ENCODE data around the gene ZBTB37.
A peak's percentile ranks its signal among the peaks of the same experiment; 100 is the strongest.
"Not testable (repeated sequence)": the region's sequence is repeated elsewhere in the genome, so short reads cannot be mapped to it uniquely, and the experiment has no call there.

The ZBTB37 gene

GRCh38 chr1:173868266-173869020 lies at the start of gene ZBTB37:
TSS of gene ZBTB37 (plus strand) at chr1:173868380. CDS start at chr1:173870226, 1,846 bp downstream.
- DNase-seq (ENCODE audit: low spot score) = peak; percentile 96

- no peak for DNase-seq (ENCODE audit: low spot score)
Observed at GRCh38 chr1:173818459-173818858, 49.7 kb upstream of the ZBTB37 start.

GRCh38 chr1:173821680-173822079 lies 46.5 kb upstream of the ZBTB37 start:
- DNase-seq (ENCODE audit: low spot score) = no peak

GRCh38 chr1:173823781-173824314 lies 44.3 kb upstream of the ZBTB37 start:
- no peak for DNase-seq (ENCODE audit: low spot score)

- DNase-seq (ENCODE audit: low spot score) = peak; percentile 93
Observed at GRCh38 chr1:173824315-173825081, 43.7 kb upstream of the ZBTB37 start, which contains the start of the genes CENPL and DARS2. TSS of gene CENPL (minus strand) at chr1:173824883. CDS start at chr1:173811299, 13,584 bp downstream. TSS of gene DARS2 (plus strand) at chr1:173824673. CDS start at chr1:173825230, 557 bp downstream.

GRCh38 chr1:173827611-173828010 lies 40.6 kb upstream of the ZBTB37 start:
- DNase-seq (ENCODE audit: low spot score) = no peak

GRCh38 chr1:173832748-173833147 lies 35.4 kb upstream of the ZBTB37 start:
- no peak for DNase-seq (ENCODE audit: low spot score)

GRCh38 chr1:173852105-173852504 lies 16.1 kb upstream of the ZBTB37 start:
- no peak for DNase-seq (ENCODE audit: low spot score)

- DNase-seq (ENCODE audit: low spot score) = no peak
Observed at GRCh38 chr1:173853074-173853473, 15.1 kb upstream of the ZBTB37 start.

GRCh38 chr1:173856014-173856413 lies 12.2 kb upstream of the ZBTB37 start:
- DNase-seq (ENCODE audit: low spot score) = no peak

GRCh38 chr1:173856903-173857302 lies 11.3 kb upstream of the ZBTB37 start:
- DNase-seq (ENCODE audit: low spot score) = no peak

GRCh38 chr1:173857363-173857917 lies 10.7 kb upstream of the ZBTB37 start:
- no peak for DNase-seq (ENCODE audit: low spot score)

- not testable (repeated sequence) for DNase-seq (ENCODE audit: low spot score)
Observed at GRCh38 chr1:173859547-173859946, 8.6 kb upstream of the ZBTB37 start.

GRCh38 chr1:173860065-173860464 lies 8.1 kb upstream of the ZBTB37 start:
- DNase-seq (ENCODE audit: low spot score) = no peak

GRCh38 chr1:173861731-173862145 lies 6.4 kb upstream of the ZBTB37 start:
- no peak for DNase-seq (ENCODE audit: low spot score)

GRCh38 chr1:173862146-173862768 lies 5.9 kb upstream of the ZBTB37 start:
- not testable (repeated sequence) for DNase-seq (ENCODE audit: low spot score)

GRCh38 chr1:173862769-173863223 lies 5.4 kb upstream of the ZBTB37 start:
- DNase-seq (ENCODE audit: low spot score) = no peak

- DNase-seq (ENCODE audit: low spot score) = no peak
Observed at GRCh38 chr1:173863224-173864161, 4.7 kb upstream of the ZBTB37 start.

GRCh38 chr1:173864179-173864867 lies 3.9 kb upstream of the ZBTB37 start:
- no peak for DNase-seq (ENCODE audit: low spot score)

All from ecto neural progenitor cell (in vitro differentiated cells).